ENCODE measurements around the gene NDFIP1.
A peak's percentile ranks its signal among the peaks of the same experiment; 100 is the strongest.

The NDFIP1 gene

DNA sequence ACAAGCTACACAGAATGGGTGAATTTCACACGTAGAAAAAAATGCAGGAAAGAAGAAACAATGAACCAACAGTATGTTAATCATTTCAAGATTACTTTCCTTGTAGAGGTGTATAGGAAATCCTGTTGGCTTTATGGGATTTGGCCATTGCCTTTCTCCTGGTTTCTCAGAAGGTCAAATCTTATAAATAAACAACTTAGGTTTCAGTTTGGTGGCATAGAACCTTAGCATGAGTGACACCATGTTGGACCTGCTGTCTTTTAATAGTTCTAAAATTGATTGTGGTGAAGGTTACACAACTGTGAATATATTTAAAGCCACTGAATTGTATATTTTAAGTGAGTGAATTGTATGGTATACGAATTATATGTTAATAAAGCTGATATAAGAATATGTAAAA lies 16.7 kb upstream of the NDFIP1 start:
- no peak for DNase-seq (ENCODE audit: low read depth)

DNA sequence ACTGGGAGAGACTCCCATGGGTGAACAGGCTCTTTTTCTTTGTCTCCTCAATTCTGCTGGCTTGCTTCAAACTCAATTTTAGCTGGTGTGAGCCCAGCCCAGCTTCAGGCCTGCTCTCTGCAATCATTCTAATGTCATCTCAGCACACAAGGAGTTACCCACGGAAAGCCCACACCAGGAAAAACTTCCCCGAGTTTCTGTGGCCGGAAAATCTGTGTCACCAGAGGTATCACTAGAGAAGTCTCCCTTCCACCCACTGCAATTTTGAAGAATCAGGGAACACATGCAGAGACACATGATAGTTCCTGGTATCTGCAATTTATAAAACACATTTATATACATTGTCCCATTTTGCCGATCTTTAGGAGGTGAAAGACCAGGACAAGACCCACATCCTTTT lies 13.5 kb upstream of the NDFIP1 start:
- no peak for DNase-seq (ENCODE audit: low read depth)

- peak; percentile 61 for DNase-seq (ENCODE audit: low read depth)
These were observed 12.8 kb upstream of the NDFIP1 start for GRCh38 chr5:142095651-142096330.

- DNase-seq (ENCODE audit: low read depth): no peak
These were observed 12.2 kb upstream of the NDFIP1 start for GRCh38 chr5:142096382-142096781.

GRCh38 chr5:142097681-142098080 lies 10.9 kb upstream of the NDFIP1 start:
- no peak for DNase-seq (ENCODE audit: low read depth)

- DNase-seq (ENCODE audit: low read depth): no peak
These were observed 10.3 kb upstream of the NDFIP1 start for GRCh38 chr5:142098275-142098674.

- DNase-seq (ENCODE audit: low read depth): no peak
These were observed 9.6 kb upstream of the NDFIP1 start for GRCh38 chr5:142098931-142099330.

DNA sequence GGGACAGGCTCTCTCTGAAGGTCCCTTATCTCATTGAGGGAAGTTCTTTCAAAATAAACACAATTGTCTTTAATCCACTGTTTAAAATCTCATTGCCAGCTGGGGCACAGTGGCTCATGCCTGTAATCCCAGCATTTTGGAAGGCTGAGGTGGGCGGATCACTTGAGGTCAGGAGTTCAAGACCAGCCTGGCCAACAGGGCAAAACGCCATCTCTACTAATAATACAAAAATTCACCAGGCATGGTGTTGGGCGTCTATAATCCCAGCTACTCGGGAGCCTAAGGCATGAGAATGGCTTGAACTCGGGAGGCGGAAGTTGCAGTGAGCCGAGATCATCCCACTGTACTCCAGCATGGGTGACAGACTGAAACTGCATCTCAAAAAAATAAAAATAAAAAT lies 8.3 kb upstream of the NDFIP1 start:
- DNase-seq (ENCODE audit: low read depth): no peak

GRCh38 chr5:142102980-142103740 lies 5.4 kb upstream of the NDFIP1 start:
- no peak for DNase-seq (ENCODE audit: low read depth)

DNA sequence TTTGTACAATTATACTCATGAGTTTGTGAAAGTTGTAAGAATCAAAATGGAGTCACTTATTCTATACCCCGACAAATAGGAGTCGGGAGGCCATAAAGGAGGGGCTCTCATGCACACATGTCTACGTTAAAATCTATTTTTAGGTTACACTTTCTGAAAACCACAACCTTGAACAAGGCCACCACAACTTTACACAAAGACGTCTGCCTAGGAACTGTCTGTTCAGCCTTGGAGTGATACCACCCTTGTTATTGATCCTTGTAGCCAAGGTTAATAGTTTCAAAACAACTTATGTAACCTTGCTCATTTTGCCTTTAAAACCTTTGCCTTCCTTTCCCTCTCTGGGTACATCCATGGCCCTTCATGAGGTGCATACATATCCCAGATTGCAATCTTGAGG lies 4.1 kb upstream of the NDFIP1 start:
- no peak for DNase-seq (ENCODE audit: low read depth)

DNA sequence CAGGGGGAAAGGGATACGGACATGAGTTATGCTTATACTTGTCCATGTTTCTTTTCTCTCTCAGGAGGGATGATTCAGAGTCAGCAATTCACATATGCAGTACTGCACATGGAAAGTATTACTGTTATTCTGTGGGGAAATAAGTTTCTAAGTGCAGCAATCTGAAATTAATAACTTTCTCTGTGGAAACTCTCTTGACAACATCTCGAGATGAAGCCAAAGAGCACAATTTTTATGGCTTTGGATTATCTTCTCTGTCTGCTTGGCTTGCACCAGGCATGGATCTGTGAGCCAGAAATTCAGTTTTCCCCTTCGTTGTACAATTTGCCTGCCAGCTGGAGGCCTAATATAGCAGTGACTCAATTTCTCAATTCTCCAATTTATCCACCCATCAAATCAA lies 2.5 kb upstream of the NDFIP1 start:
- DNase-seq (ENCODE audit: low read depth): no peak

DNA sequence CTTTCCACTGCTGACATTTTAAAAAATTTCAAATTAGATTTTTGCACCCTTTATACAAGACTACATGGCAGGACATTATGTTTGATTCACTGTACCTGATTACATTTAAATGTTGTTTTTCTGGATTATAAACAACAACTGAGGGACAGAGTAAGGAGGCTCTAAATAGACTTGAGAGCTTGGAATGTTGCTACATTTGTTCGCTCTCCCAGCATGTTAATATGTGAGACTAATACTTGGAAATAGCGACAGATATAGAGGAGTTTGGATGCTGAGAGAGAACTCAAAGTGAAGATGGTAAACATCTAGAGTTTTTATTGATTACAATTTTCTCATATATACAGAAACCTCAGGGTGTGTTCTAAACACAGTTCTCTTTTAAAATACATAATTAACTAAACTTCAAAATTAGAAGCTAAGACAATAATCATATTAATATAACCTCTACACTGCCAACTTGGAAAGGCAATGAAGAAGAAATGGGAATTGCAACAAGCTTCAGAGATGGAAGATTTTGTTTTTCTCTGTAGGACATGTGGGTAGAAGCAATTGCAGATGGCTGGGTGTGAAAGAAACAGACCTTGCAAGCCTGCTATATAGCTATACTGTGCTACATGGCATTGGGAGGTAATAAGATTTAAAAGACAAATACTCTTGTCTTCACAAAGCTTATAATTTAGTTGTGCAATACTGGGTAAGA lies 1.4 kb upstream of the NDFIP1 start:
- DNase-seq (ENCODE audit: low read depth): no peak

- no peak for DNase-seq (ENCODE audit: low read depth)
These were observed 695 bp upstream of the NDFIP1 start for GRCh38 chr5:142107736-142108431.

GRCh38 chr5:142109331-142110045 lies 909 bp downstream of the NDFIP1 start:
- no peak for DNase-seq (ENCODE audit: low read depth)

GRCh38 chr5:142110046-142110531 lies 1.5 kb downstream of the NDFIP1 start:
- no peak for DNase-seq (ENCODE audit: low read depth)

DNA sequence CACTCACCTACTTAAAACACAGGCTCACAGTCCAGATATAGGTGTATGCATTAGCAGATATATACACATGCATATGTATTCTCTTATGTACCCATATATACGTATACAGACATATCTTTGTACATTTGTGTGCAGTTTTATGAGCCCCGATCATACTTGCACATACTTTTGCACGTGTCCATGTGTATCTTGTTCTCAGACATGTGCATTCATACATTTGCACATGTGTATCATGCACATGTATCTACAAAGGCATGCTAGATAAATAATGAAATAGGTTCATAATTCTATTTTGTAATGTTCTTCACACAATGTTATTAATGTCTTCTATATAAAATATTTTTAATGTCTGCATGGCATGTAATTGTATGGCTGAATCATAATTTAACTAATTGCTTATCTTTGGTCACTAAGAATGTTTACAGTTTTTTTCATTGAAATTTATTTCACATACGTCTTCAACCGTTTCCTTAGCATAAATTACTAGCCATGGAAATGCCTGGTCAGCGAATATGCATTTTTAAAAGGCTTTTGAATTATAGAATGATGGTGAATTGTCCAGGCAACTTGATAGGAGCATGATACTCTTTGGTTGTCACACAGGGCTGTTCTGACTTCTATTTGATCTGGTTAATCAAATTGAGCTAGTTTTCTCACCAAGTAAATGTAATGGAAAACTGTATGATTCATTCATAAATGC lies 2.6 kb downstream of the NDFIP1 start:
- DNase-seq (ENCODE audit: low read depth): no peak

DNA sequence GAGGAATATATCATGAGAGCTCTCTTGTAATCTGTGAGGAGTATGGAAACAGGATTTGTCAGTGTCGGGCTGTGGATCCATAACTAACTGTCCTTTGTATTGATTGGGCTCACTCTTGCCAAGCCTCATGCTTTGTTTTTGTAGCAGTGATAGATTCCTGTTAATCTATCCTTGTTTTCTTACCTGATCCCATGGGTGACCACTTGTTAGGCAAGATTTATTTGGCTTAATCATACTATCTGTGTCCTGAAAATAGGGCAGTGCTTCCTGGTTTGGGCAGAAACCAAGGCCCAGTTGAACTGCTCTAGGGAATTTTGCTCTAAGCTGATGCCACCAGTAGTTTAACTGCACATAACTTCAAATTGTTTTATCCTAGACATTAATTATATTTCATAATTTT lies 6.1 kb downstream of the NDFIP1 start:
- DNase-seq (ENCODE audit: low read depth): no peak

GRCh38 chr5:142115937-142116614 lies 7.5 kb downstream of the NDFIP1 start:
- no peak for DNase-seq (ENCODE audit: low read depth)

GRCh38 chr5:142117579-142118151 lies 9.1 kb downstream of the NDFIP1 start:
- DNase-seq (ENCODE audit: low read depth): no peak

- DNase-seq (ENCODE audit: low read depth): no peak
These were observed 9.6 kb downstream of the NDFIP1 start for GRCh38 chr5:142118155-142118686.
